ENCODE measurements around the gene FN3KRP. TPM values are rescaled to one million over a fixed set of nuclear protein-coding genes. Genes with fewer than 3 reads are reported as not detected.

Gene FN3KRP
- total RNA-seq, 1 experiment from 2014 or later: 32.0 TPM

DNA sequence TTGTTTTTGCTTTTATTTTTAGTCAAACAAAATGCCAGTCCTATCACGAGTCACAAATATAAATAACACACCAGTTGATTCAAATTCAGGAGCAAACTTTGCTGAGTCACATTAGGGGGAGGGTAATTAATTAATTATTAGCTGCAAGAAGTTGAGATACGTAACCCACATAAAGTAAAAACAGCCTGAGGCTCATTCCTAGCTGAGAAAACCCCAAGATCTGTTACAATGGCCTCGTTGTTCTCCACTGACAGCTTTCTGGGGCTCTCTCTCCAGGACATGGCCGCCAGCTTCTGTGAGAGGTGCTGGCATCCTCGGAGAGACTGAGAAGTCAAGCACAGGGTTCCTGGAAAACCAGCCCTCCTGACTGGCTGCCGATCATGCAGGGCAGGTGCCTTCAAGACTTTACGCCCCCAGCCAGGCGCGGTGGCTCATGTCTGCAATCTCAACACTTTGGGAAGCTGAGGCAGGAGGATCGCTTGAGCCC is 29.1 kb upstream of the FN3KRP start:
- DNase-seq (ENCODE audit: low read depth): no peak

DNA sequence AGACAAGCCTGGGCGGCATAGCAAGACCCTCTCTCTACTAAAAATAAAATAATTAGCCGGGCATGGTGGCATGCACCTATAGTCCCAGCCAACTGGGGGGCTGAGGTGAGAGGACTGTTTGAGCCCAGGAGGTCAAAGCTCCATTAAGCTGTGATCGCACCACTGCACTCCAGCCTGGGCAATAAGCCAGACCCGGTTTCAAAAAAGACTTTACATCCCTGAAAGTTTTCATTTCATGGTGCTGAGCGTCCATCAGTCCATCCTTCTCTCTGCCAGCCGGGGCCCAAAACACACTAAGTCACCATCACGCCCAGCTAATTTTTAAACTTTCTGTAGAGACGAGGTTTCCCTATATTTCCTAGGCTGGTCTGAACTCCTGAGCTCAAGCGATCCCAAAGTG is 28.6 kb upstream of the FN3KRP start:
- DNase-seq (ENCODE audit: low read depth): no peak

DNA sequence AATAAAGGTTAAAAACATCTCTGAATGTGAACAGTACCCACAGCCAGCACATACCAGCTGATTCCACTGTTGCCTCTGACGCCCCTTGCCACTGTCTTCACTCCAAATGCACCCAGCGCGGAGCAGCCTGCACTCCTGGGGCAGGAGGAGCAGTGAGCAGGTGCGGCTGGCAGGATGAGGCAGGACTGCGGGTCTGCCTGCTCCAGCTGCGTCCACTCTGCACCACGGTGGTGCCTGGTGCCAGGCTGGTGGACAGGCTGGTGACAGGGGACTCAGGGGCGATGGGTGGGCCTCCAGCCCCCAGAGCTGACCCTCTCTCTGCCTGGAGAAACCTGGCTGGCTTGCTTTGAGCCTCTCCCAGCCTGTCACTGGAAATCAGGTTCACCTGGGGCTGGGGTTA is 27.4 kb upstream of the FN3KRP start:
- DNase-seq (ENCODE audit: low read depth): no peak

DNA sequence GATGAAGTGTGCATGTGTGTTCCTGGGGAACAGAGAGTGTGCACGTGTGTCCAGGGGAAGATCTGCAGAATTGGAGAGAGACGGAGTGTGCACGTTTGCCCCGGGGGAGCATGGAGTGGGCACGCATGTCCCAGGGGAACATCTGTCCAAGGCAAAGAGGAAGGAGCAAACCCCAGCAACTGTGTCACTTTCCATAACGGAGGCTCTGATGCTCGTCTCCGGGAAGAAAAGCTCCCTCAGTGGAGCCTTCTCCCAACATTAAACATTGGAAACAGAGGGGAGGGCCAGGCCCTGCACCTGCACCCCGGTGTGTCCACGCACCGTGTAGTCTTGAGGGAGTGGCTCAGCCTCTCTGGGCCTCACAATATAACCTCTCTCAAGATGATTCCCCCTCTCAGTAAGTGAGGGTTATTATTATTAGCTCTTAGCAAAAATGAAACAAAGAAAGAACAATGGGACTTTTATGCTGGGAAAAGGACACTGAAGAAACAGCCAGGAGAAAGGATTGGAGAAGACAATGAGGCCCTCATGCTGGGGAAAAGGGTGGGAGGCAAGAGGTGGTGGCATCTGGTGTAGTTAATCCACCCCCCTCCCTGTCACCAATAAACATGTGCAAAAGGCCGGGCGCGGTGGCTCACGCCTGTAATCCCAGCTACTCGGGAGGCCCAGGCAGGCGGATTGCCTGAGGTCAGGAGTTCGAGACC is 25.6 kb upstream of the FN3KRP start:
- no peak for DNase-seq (ENCODE audit: low read depth)

DNA sequence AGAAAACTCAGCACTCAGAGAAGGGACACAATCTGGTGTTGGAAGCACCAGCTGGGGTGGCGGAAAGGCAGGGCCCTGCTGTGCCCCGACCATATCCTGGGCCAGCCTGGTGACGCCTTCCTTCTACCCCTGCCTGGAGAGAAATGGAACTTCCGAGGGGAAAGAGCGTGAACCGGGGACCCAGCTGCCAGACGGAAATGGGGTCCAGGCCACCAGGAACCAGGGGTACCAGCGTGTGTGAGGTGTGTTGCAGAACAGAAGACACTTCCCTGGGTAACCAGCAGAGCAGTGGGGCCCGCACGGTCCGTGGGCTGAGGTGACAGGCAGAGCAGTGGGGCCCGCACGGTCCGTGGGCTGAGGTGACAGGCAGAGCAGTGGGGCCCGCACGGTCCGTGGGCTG is 24.8 kb upstream of the FN3KRP start:
- DNase-seq (ENCODE audit: low read depth): no peak

DNA sequence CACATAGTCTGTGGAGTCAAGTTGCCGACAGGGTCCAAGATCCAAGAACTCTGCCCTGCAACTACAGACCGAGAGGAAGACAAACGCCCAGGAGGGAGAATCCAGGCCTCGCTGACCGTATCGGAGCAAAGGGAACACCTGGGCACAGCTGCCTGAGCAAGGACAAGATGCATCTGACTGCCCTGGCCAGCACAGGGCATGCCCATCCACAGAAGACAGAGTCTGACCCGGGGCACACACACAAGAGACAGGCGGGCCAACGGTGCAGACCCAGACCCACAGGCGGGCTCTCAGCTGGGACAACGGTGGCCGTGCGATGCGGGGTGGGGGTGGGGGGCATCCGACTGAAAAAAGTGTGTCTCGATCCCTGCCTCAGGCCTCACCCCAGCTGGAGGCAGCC is 24.2 kb upstream of the FN3KRP start:
- DNase-seq (ENCODE audit: low read depth): no peak

DNA sequence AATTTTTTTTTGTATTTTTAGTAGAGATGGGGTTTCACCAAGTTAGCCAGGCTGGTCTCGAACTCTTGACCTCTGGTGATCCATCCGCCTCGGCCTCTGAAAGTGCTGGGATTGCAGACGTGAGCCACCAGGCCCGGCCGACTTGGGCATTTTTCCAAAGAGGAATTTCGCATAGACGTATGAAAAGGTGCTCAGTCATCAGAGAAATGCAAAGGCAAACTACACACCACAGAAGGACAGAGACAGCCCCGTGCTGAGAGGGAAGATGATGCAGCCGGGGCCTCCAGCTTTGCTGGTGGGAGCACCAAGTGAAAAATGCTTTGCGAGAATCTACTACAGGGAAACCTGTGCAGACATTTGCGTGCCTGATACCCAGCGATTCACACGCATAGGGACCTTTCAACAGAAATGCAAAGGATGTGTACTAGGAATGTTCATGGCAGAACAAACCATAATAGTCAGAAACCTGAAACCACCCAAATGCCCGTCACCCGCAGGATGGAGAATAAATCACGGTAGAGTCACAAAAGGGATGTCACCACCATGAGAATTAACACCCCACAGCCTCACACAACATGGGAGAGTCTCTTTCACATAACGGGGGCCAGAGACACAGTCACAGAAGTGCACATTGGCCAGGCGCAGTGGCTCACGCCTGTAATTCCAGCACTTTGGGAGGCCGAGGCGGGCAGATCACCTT is 23.2 kb upstream of the FN3KRP start:
- no peak for DNase-seq (ENCODE audit: low read depth)

DNA sequence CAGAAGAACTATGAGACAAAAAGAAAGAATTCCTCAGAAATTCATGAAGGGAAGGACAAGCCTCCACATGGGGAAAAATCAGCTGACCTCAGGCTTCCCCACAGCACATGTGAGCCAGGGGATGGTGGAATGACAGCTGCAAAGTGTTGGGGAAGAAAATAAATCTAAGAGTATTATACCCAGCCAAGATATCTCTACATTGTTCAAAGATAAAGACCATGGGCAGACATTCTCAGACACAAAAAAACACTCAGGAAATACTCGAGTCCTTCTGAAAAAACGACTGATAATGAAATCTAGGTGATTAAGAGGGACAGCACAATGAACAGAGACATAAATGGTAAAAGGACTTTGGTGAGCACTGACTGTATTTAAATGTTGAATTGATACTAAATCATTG is 21.9 kb upstream of the FN3KRP start:
- no peak for DNase-seq (ENCODE audit: low read depth)

DNA sequence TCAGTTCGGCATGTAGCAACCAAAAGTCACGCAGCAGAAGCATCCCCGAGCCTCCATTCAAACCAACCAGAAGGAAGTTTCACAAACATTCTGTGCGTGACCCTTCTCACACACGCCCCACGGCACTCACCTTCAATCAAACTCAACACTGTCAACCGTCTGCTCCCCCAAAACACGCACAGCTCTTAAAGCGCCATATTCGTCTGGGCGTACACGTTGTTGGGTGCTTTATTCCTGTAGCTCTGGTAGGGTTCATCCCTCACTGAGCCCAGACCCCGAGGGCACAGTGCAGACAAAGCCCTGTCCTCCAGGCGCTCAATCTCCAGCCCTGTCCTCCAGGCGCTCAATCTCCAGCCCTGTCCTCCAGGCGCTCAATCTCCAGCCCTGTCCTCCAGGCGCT is 20.2 kb upstream of the FN3KRP start:
- DNase-seq (ENCODE audit: low read depth): no peak

DNA sequence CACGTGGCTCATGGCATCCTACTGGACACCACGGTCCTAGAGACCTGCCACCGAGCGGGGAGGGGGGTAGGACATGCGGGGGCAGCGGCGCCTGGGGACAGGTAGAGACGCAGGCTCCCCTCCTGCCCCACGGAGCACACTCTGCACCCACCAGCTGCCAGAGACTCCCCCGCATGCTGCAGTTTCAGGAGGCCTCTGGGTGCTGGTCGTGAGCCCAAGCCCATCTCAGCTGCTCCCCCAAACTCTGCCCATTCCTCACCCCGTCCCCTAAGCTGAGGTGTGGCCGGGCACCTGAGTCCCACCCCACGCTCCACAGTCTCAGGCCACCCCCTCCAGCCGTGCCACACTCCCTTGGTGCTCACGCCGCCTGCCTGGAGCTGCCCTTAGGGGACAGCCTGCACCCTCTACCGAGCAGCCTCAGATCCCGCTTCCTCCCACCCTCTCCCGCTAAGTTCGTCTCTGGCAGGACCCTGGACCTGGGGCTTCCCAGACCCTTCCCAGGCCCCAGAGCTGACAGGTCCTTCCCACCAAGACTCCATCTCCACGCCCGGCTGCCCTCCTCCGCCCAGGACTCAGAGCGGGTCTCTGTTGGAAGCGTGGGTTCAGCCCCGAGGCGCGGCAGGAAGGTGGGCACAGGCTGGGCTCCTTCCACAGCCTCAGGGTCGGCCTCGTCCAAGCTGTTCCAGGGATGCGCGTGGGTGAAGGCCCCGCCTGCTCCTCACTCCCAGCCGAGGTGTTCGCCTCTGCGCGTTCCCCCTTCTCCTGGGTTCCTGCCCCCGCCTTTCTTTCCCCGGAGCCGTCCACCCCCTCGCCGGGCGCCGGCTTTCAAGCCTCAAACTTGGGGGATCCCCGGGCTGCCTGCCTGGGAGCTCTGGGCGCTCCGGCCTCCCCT is 19.3 kb upstream of the FN3KRP start:
- DNase-seq (ENCODE audit: low read depth): no peak

DNA sequence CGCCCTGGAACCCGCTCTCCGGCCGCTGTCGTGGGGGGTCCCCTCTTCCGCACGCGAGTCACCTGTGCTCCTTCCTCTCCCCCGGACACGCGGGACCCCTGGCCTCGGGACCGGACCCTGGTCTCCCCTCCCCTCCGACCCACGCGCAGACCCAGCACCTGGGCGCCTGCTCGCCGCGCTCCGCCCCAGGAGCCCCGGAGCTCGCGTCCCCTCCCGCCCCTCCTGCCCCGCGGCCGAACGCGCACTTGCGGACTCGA is 18.8 kb upstream of the FN3KRP start:
- DNase-seq (ENCODE audit: low read depth): no peak

DNA sequence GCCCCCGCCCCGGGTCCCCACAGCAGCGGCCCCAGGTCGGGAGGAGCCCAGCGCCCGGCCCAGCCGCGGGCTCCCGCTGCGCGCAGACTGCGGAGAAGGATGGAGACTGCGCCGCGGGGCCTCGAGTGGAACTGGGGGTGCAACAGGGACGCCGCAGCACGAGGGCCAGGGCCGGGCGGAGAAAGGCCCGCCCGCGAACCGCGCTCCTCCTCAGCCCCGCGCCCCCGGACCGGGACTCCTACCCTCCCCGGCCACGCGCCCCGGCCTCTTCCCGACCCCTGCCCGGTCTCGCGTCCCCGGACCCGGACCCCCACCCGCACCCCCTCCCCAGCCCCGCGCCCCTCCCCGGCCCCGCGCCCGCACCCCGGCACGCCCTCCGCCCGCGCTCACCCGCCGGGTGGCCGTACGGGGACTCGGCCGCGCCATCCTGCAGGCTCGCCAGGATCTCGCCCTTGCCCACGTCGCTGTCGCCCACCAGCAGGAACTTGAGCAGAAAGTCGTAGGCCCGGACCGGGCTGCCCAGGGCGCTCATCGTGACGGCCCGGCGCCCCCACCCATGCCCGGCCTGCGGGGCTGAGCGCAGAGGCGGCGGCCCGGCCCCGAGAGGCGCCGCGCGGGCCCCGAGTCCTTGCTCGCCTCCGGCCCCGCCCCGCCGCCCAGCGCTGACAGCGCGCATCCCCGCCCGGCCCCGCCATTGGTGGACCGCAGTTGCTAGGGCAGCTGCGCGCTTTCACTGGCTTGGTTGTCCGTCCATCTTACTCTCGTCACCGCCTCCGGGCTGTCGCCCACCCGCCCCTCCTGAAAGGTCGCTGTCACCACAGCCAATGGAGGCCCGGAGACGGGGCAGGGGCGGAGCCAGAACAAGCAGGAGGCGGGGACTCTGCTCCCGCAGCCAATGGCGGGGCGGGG is 18.2 kb upstream of the FN3KRP start, which contains the start of gene RAB40B:
RAB40B (minus strand) TSS at position 634 of the 909 bp plus-strand sequence; CDS start at position 532, 102 bp downstream.
- peak; percentile 94 for DNase-seq (ENCODE audit: low read depth)

DNA sequence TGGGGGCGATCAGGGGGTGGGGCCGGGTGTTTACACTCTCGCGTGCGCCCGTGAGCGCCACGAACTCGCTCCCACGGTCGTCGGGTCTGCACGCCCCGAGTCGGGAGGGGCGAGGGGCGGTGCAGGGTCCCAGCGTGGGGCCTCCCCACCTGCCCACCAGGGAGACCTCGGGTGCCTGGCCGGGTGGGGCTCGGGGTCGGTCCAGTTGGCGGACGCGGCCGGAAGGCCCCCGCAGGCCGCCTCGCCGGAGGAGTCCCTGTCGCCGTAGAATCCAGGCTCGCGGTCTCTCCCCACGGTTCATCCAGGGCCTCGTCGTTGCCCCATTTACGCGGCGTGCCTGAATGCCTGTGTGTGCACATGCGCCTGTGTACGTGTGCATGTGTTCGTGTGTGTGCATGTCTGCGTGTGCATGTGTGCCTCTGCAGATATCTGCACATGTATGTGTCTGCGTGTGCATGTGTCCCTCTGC is 17.5 kb upstream of the FN3KRP start:
- no peak for DNase-seq (ENCODE audit: low read depth)

DNA sequence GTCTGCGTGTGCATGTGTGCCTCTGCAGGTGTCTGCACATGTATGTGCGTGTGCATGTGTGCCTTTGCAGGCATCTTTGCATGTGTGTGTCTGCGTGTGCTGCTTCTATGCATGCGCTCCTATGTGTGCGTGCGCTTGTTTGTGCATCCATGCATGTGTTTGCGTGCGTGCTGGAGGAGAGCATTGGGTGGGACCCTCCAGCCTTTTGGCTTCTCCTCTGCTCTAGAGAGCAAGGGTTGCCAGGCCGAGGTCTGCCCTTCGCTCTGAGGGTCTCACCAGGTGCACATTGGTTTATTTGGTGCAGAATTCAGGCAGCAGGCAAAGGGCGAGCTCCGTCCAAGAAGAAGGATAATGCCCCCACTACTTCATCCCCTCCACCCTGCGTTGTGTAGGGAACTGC is 17.0 kb upstream of the FN3KRP start:
- DNase-seq (ENCODE audit: low read depth): no peak

DNA sequence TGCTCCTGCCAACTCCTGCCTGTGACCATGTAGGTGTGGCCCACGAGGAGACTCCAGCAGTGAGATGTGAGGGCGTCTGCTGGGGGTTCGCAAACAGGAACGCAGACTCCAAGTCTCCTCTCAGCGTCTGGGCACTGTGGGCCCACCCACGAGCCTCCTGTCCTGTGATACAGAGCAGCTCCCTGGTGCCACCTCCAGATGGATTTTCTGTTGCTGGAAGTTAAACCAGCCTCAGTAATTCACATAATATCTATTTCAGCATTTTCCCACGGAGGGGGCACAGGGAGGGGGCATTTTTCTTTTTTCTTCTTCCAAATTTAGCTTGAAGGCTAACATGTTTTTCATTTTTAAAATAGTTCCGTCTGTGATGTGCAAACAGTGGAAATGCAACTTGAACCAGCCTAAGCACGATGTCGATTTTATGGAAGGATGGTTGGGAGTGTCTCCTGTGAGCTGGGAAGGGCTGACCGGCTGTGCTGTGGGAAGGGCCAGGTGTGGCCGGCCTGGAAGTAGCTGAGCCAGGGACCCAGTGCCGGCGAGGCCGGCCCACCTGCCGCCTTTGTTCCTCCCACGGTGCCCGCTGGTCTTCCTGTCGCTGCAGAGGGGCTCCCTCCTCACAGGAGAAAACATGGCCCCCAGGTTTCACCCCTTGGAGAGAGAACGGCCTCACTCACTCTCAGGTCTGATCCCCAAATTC is 14.1 kb upstream of the FN3KRP start:
- DNase-seq (ENCODE audit: low read depth): no peak

DNA sequence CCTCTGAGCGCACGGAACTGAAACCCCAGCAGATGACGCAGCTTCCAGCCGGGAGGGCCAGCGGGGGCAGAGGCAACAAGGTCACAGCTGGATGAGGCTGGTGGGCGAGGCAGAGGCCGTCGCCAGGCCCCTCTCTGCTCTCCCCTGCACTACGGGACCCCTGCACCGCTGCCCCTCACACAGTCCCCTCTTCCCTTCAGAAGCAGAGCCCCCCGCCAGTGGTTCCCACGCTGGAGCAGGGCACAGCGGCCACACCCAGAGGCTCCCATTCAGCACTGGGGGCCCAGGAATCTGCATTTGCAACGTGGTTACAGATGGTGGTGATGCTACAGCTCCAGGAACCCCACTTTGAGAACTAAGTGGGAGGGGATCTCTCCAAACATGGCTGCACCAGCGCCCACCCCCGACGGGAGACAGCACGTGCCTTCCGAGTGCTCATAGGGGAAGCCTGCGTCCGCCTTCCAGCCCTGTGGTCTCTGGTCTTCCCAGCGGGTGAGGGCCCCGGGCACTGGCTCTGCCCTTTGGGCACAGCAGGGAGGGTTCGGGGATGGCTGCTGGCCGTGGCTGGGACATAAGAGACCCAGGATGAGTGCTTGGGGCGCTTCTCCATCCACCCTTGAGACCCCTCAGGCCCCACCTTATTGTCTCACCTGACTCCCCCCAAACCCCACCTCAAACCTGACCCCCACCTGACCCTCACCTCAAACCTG is 13.3 kb upstream of the FN3KRP start:
- DNase-seq (ENCODE audit: low read depth): no peak

DNA sequence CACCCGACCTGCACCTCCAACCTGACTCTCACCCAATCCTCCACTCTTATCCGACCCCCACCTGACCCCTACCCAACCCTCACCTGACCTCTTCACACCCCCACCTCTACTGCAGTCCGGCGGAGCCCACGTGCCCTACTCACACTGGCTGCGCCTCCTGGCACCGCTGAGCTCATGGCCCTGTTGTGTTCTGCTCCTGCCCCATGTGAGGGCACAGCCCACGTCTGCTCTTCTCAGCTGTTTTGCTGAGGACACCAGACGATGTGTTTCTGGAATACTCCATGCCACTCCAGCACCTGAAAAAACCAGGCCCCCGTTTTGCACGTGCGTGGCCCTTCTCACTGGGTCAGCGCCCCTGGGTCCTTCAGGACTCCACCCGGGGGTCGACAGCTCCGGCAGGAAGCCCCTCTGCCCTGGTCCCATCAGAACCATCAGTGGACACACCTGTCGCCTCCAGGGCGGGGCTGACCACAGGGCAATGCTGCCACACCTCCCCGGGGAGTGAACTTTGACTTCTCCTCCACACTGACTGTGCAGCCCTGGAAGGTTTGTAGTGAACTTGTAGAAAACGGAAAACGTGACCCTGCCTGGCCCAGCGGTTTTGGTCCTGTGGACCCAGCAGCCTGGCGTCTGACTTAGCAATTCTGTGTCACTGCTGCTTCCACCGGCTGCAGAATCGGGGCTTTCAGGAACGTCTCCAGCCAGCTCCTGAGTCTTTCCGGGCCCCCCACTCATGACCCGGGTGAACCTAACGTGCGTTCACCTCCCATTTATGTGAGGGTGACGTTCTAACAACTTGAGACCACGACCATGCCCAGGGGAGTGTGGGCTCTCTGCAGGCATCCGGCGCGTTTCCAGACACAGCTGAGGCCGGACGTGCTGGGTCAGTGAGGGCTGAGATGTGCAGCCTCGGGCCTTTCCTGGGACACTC is 12.3 kb upstream of the FN3KRP start:
- DNase-seq (ENCODE audit: low read depth): no peak

DNA sequence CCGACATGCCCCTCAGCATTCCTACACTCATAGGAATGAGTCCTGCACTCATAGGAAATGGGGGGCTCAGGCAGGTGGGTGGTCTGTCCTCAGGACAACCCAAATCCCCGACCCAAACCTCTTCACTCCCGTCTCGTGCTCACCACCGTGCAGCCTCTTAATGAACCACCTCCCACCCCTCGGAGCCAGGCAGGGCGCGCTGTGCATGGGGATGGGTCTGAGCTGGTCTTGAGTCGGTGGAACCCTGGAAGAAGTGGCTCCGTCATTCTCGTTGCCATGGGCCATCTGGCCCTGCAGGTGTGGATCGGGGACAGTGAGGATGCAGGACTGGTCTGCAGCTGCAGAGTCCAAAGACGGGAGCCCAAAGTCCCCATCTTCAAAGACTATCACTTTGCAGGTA is 11.6 kb upstream of the FN3KRP start:
- no peak for DNase-seq (ENCODE audit: low read depth)

DNA sequence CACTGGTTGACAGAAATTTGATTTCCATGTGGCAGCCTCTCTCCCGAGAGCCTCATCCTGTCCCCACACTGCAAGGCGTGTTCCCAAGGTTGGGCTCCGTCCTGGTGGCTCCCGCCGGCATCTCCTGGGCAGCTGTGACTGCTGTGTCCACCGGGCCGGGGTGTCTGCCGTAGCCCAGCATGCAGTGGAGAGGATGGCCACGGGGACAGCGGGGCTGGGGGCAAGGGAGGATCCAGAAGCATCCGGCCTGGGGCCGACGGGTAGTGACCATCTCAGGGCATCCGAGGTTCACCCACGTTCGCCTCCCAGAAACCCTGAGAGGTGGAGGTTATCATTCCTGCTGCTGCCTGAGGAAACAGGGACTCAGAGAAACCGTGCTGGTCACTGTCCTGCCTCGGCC is 10.8 kb upstream of the FN3KRP start:
- DNase-seq (ENCODE audit: low read depth): no peak

All from HT1080 (cell line).